BJ (cell line): ENCODE measurements around the gene PDE4D. TPM values are rescaled to one million over a fixed set of nuclear protein-coding genes. Genes with fewer than 3 reads are reported as not detected.

Experiments
- CTCF ChIA-PET: fragments of 350-600 bp; formaldehyde crosslinking; extraction: SDS; loops from one replicate; lab custom pipeline; 2021; ENCODE audit warnings: antibody characterized with exemption, inconsistent platforms; lab: Yijun Ruan, JAX
- POLR2A ChIA-PET: fragments of 300-600 bp; sonication (Branson Sonifier 250); formaldehyde crosslinking; extraction: SDS; loops from one replicate; lab custom pipeline; 2021; ENCODE audit warnings: antibody characterized with exemption; lab: Charles Lee
- DNase-seq: peaks from one replicate; pipeline ENCODE4 v3.0.0-alpha.2; 2011; ENCODE audit warnings: low read depth
- H3K27me3 ChIP-seq: 2 replicates; pipeline ENCODE4 v1.6.0; 2011; ENCODE audit warnings: low read length; ENCODE audit not compliant: control insufficient read depth, insufficient read depth
- H3K36me3 ChIP-seq: 2 replicates; pipeline ENCODE4 v1.5.1; 2011; ENCODE audit warnings: low read length; ENCODE audit not compliant: control insufficient read depth, insufficient read depth
- H3K4me3 ChIP-seq: 2 replicates; pipeline ENCODE4 v1.5.1; 2011; ENCODE audit warnings: low read depth, mild to moderate bottlenecking, control low read depth, low read length
- polyA plus RNA-seq: library from polyadenylated mRNA; depleted of rRNA; stranded (reverse); fragments of >200 nt; gene quantifications from 2 replicates; pipeline ENCODE4 v1.2.3, GENCODE V29; 2011
- TF ChIP-seq, protein P1 (sequence below): IDR thresholded peaks from 2 replicates; pipeline ENCODE4 v1.5.1; 2011; ENCODE audit warnings: low read depth, mild to moderate bottlenecking, control low read depth, inconsistent platforms, low read length, moderate library complexity; ENCODE audit not compliant: insufficient read depth

PDE4D gene
- polyA plus RNA-seq, 1 experiment: 2.8 TPM

DNA sequence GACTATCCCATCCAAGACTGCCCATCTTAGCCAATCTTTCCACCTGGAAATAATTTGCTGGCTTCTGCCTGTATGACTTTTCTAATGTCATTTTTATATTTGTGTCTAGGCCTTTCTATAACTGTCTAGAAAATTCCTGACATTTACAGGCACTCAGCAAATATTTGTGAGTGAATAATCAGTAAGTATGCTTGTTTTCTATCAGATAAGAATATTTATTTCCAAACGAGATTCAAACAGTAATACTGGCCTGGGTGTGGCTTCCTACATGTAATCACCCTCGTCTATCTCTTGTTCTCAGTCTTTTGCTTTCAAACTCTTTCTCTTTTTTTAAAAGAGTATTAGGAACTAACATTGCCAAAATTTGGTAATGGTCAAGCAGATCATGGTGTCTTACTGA is 844.4 kb downstream of the PDE4D start:
- Histone ChIP-seq H3K27me3 (no peaks in the 10 kb centered on the region), H3K36me3 (no peaks in the 10 kb centered on the region), H3K4me3 (no peak overlapping the region)
- ChIA-PET CTCF (interaction anchor here (2.7 kb wide), 1 partner anchor 9 kb away, joined by 7 read pairs; no protein-coding TSS in a partner anchor), POLR2A (no interaction called here)
- TF ChIP-seq, protein P1, sequence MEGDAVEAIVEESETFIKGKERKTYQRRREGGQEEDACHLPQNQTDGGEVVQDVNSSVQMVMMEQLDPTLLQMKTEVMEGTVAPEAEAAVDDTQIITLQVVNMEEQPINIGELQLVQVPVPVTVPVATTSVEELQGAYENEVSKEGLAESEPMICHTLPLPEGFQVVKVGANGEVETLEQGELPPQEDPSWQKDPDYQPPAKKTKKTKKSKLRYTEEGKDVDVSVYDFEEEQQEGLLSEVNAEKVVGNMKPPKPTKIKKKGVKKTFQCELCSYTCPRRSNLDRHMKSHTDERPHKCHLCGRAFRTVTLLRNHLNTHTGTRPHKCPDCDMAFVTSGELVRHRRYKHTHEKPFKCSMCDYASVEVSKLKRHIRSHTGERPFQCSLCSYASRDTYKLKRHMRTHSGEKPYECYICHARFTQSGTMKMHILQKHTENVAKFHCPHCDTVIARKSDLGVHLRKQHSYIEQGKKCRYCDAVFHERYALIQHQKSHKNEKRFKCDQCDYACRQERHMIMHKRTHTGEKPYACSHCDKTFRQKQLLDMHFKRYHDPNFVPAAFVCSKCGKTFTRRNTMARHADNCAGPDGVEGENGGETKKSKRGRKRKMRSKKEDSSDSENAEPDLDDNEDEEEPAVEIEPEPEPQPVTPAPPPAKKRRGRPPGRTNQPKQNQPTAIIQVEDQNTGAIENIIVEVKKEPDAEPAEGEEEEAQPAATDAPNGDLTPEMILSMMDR: no peak
- no peak for DNase-seq

DNA sequence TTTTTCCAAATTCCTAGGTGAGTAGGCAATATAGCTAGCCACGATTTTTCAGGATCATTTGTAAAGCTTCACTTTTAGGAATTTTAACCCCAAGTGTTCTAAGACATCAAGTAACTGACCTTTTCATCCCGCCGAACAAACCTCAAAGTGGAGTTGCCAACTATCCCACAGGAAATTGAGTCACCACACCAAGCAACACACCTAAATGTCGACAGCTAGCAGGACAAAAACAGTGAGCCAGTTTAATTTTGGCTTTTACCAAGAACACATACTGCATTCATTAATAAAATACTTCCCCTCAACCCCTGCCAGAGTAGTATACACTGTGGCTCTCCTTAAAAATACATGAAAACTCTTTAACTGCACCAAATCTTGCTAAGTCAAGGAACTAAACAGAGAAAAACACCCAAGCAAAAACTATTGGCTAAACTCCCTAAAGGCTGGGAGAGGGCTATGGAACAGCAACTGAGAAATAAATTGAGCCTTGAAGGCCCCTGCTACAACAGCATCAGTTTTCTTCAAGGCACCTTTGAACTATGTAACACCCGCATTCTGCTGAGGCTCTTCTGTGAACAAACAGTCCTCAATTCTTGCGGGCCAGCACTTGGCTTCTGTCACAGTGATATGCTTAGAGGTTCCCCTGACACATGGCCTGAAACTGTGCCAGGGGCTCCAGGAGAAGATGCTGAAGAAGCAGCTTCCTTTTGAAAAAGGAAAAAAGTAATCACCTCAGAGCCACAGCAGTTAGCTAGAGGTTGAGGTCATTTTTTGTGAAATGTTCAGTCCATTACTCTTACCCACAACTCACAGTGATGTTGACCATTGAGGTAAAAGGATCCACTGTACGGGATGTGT is 851.1 kb downstream of the PDE4D start:
- ChIA-PET POLR2A (no interaction called here), CTCF (interaction anchor here (0.7 to 2.9 kb wide), 5 partner anchors 9 to 156 kb away, joined by 3 to 9 read pairs (median 3); no protein-coding TSS in a partner anchor)
- DNase-seq: no peak
- Histone ChIP-seq H3K4me3 (no peak overlapping the region), H3K27me3 (no peaks in the 10 kb centered on the region), H3K36me3 (no peaks in the 10 kb centered on the region)
- TF ChIP-seq, protein P1: no peak

DNA sequence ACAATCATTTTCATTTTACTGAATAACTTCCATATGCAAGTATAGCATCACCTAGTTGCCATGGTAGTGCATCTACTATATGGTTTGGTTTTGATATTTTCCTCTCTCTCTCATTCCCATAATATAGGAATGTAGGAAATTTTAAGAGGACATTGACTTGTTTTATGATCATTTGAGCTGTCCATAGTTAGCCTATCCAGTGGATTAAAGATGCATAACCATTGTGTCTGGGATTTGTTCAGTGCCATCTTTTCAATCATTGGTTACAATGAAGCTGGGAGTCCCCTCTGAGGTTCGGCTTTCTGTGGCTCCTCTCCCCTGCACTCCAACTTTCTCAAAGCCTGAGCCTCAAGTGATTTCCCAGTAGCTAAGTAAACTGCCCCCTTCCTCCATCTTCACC is 852.2 kb downstream of the PDE4D start:
- Histone ChIP-seq H3K4me3 (no peak overlapping the region), H3K36me3 (no peaks in the 10 kb centered on the region), H3K27me3 (no peaks in the 10 kb centered on the region)
- TF ChIP-seq, protein P1: no peak
- DNase-seq: no peak
- ChIA-PET CTCF (interaction anchor here (1.0 to 2.9 kb wide), 4 partner anchors 10 to 155 kb away, joined by 3 to 9 read pairs (median 4); no protein-coding TSS in a partner anchor), POLR2A (no interaction called here)

DNA sequence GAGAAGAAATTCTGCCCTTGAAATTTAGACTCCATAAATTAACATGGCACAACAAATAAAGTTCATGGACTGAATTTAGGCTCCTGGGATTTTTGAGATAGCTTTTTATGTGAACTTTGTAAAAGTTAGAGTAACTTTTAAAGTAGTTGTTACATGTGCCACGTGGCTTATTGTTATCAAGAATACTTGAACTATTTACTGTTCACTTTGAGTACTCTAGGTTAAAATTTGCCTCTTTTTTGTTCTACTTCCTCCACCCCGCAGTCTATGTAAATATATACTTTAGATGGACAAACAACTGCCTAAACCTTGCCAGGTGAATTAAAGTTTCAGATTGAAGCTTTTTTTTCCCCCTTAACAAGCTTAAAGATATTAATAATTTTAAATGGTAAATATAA is 852.7 kb downstream of the PDE4D start:
- POLR2A ChIA-PET: no interaction called here
- Histone ChIP-seq H3K4me3 (no peak overlapping the region), H3K36me3 (no peaks in the 10 kb centered on the region), H3K27me3 (no peaks in the 10 kb centered on the region)
- TF ChIP-seq, protein P1: no peak
- CTCF ChIA-PET: interaction anchor here (1.2 to 2.9 kb wide), 3 partner anchors 11 to 133 kb away, joined by 3 to 9 read pairs (median 4); no protein-coding TSS in a partner anchor
- DNase-seq: no peak

DNA sequence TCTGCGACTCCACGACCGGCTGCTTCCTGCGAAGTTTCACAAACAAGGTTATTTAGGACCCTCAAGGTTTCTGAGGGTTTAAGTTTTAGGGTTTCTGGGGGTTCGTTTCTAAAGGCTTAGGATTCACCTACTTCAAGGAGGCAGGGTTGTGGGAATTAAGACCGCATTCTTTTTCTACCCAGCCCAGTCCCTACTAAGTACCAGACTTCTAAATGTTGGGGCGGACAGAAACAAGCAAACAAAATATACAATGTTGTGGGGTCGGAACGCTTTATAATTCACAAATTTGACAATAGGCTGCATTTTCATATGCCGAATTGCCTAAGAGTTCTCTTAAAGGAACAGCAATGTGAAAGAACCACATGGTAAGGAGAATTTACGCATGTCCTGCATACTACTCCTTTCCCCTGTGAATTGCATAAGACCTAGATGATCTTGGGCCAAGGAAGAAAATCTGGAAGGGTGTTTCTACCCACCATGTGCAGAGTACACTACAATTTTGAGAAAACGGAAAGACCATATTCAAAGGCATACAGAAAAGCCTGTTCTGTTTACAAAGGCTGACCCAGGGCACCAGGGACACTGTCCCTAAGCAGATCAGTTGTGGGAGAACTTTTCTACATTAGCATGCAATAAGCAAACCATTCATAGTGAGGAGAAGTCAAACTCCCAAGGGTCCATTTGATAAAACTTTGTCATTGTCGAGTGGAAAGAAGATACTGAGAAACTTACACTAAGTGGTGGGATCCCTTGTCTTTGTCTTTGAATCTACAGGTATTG is 853.3 kb downstream of the PDE4D start:
- H3K27me3 ChIP-seq: no peaks in the 10 kb centered on the region
- peak overlapping the region; percentile 69 for H3K4me3 ChIP-seq
- TF ChIP-seq, protein P1: no peak
- no peaks in the 10 kb centered on the region for H3K36me3 ChIP-seq
- no peak for DNase-seq
- ChIA-PET POLR2A (no interaction called here), CTCF (interaction anchor here (0.9 to 2.9 kb wide), 3 partner anchors 11 to 134 kb away, joined by 4 to 9 read pairs (median 4); no protein-coding TSS in a partner anchor)
